PC-9 (cell line): ENCODE measurements around the gene DYNLT2. TPM values are rescaled to one million over a fixed set of nuclear protein-coding genes. Genes with fewer than 3 reads are reported as not detected.
A peak's percentile ranks its signal among the peaks of the same experiment; 100 is the strongest.

Experiments
- Bru-seq: library from RNA; stranded (reverse); fragments of 400-500 nt; gene quantifications from one replicate; lab custom pipeline; 2021; lab: Mats Ljungman, UMichigan
- BruChase-seq, 2 experiments: library from RNA; stranded (reverse); fragments of 400-500 nt; gene quantifications; one replicate each; lab custom pipeline; 2021; lab: Mats Ljungman, UMichigan
- BruUV-seq: library from RNA; stranded (reverse); fragments of 400-500 nt; replicated peaks from 2 replicates; lab custom pipeline; 2021; lab: Mats Ljungman, UMichigan
- CTCF ChIA-PET: fragments of 300-600 bp; sonication (Branson Sonifier 250); formaldehyde crosslinking; loops from one replicate; lab custom pipeline; 2022; ENCODE audit warnings: antibody characterized with exemption; lab: Charles Lee
- POLR2A ChIA-PET: fragments of 300-600 bp; sonication (Branson Sonifier 250); formaldehyde crosslinking; loops from one replicate; lab custom pipeline; 2022; ENCODE audit warnings: antibody characterized with exemption; ENCODE audit not compliant: unreplicated experiment; lab: Charles Lee
- DNase-seq, 2 experiments: peaks; one replicate each; pipeline versions ENCODE4 v3.0.0 to v3.0.0-alpha.2; 2015 to 2022; ENCODE audit warnings: mixed read lengths in 1 of 2
- H2AFZ ChIP-seq: fragments of 200-600 bp; sonication (generic); 2 replicates; pipeline ENCODE4 v1.8.1; 2017; ENCODE audit warnings: antibody characterized with exemption
- H3F3A ChIP-seq: fragments of 200-600 bp; sonication (generic); 2 replicates; pipeline ENCODE4 v1.8.1; 2017; ENCODE audit warnings: antibody characterized with exemption, mild to moderate bottlenecking, low read depth; ENCODE audit not compliant: insufficient read depth
- H3K27ac ChIP-seq: fragments of 200-600 bp; sonication (generic); 2 replicates; pipeline ENCODE4 v1.6.1; 2016; ENCODE audit warnings: mixed run types
- H3K27me3 ChIP-seq: fragments of 200-600 bp; sonication (generic); 2 replicates; pipeline ENCODE4 v1.6.1; 2016; ENCODE audit warnings: low read depth, mixed run types; ENCODE audit not compliant: insufficient read depth
- H3K36me3 ChIP-seq: fragments of 200-600 bp; sonication (generic); 2 replicates; pipeline ENCODE4 v1.6.1; 2016; ENCODE audit warnings: low read depth, mixed run types
- H3K4me1 ChIP-seq: fragments of 200-600 bp; sonication (generic); replicated peaks from 2 replicates; pipeline ENCODE4 v1.6.1; 2016; ENCODE audit warnings: mixed run types; ENCODE audit not compliant: insufficient read depth
- H3K4me2 ChIP-seq: fragments of 200-600 bp; sonication (generic); 2 replicates; pipeline ENCODE4 v1.6.1; 2017; ENCODE audit warnings: mixed run types
- H3K4me3 ChIP-seq: fragments of 200-600 bp; sonication (generic); 2 replicates; pipeline ENCODE4 v1.6.1; 2016; ENCODE audit warnings: mixed run types
- H3K79me2 ChIP-seq: fragments of 200-600 bp; sonication (generic); 2 replicates; pipeline ENCODE4 v1.6.1; 2017; ENCODE audit warnings: low read depth, mixed run types
- H3K9me2 ChIP-seq: fragments of 200-600 bp; sonication (generic); 2 replicates; pipeline ENCODE4 v1.8.1; 2017; ENCODE audit warnings: mild to moderate bottlenecking; ENCODE audit not compliant: insufficient read depth
- H3K9me3 ChIP-seq: fragments of 200-600 bp; sonication (generic); 2 replicates; pipeline ENCODE4 v1.8.1; 2016; ENCODE audit warnings: low read depth; ENCODE audit not compliant: insufficient read depth
- H4K20me1 ChIP-seq: fragments of 200-600 bp; sonication (generic); 2 replicates; pipeline ENCODE4 v1.8.1; 2017; ENCODE audit not compliant: insufficient read depth
- EZH2 ChIP-seq: fragments of 200-600 bp; sonication (generic); IDR thresholded peaks from 2 replicates; pipeline ENCODE4 v1.8.0; 2017; ENCODE audit warnings: antibody characterized with exemption, low read depth
- intact Hi-C: fragments of 100-400 bp; cut with micrococcal nuclease; formaldehyde crosslinking; loops from one replicate; pipeline ENCODE4 v1.10.0; 2022; ENCODE audit not compliant: unreplicated experiment
- long read RNA-seq: library from polyadenylated mRNA; stranded (forward); transcript quantifications from one replicate; pipeline ENCODE4 v2.0.0, GENCODE V29; 2022
- total RNA-seq: library from RNA; stranded (reverse); gene quantifications from 2 replicates; pipeline ENCODE4 v1.2.3, GENCODE V29; 2021
- TF ChIP-seq, protein P1 (sequence below): fragments of 200-600 bp; sonication (generic); conservative IDR thresholded peaks from 2 replicates; pipeline ENCODE4 v1.6.1; 2017; ENCODE audit warnings: mixed run types, antibody characterized with exemption, mild to moderate bottlenecking, moderate library complexity

The DYNLT2 gene, protein sequence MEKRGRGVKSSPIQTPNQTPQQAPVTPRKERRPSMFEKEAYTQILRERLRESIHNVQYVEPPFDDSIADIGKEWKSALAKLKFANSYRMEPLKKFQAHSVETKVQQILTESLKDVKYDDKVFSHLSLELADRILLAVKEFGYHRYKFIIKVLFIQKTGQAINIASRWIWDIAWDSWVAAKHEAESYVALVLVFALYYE
- total RNA-seq (1.4 and 1.5 TPM in 2 replicates), Bru-seq, nascent RNA (percentile 56 among the genes with signal in this experiment), BruChase-seq, experiment 1, labeled RNA remaining after a 2-hour chase (percentile 43 among the genes with signal in this experiment), BruChase-seq, experiment 2, labeled RNA remaining after a 6-hour chase (percentile 21 among the genes with signal in this experiment)
- long read RNA-seq, partial matches to known transcripts, result 0 of 5 reads
- long read RNA-seq, other reads (novel, unspliced or antisense), result 1 of 5 reads

DNA sequence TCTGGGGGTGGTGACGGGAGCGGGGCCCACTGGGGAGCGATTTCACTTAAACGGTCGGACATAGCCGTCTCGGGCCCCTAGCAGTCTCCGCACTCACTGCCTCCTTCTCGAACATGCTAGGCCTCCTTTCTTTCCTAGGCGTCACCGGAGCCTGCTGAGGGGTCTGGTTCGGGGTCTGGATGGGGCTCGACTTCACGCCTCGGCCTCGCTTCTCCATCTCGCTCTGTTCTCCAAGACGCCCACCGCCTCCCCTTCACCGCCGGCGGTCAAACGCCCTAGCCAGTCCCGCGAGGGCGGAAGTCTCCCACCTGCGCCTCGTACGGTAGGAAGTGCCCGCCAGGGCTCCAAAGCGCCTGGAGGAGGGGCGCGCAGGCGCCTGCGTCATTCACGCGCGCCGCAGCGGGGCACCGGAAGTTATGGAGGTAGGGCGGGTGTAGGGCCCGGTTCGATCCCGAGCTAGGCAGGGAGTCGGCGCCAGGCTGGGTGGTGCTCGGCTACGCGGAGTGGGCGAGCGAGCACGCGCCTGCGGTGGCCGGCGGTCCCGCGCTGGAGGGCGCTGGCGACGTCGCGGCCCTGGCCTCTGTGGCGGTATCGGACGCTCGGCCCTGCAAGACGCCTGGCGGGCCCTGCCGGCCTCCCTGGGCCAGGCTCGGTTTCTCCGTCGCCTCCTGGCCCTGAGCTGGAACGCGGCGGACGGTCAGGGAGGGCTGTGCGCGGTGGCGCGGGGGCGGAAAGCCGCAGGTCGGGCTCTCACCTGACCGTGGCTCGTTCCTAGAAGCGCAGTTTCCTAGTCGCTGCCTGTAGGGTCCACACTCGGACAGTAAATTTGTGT lies at the start of gene DYNLT2, which contains the start of gene ERMARD:
DYNLT2 (minus strand) TSS at position 331 of the 832 bp plus-strand sequence; CDS start at position 217, 114 bp downstream.
ERMARD (plus strand) TSS at position 381 of the 832 bp plus-strand sequence; CDS start at position 417, 36 bp downstream.
- H3K36me3 ChIP-seq, result no peaks in the 10 kb centered on the region
- H3K9me2 ChIP-seq, result no peaks in the 10 kb centered on the region
- BruUV-seq, result TSS peak; percentile 89
- peak within 1 kb of the TSS; percentile 81 for H3K27ac ChIP-seq
- no peaks in the 10 kb centered on the region for H3K9me3 ChIP-seq
- H2AFZ ChIP-seq, result peak within 1 kb of the TSS; percentile 90
- no peak for TF ChIP-seq EZH2
- TF ChIP-seq, protein P1, sequence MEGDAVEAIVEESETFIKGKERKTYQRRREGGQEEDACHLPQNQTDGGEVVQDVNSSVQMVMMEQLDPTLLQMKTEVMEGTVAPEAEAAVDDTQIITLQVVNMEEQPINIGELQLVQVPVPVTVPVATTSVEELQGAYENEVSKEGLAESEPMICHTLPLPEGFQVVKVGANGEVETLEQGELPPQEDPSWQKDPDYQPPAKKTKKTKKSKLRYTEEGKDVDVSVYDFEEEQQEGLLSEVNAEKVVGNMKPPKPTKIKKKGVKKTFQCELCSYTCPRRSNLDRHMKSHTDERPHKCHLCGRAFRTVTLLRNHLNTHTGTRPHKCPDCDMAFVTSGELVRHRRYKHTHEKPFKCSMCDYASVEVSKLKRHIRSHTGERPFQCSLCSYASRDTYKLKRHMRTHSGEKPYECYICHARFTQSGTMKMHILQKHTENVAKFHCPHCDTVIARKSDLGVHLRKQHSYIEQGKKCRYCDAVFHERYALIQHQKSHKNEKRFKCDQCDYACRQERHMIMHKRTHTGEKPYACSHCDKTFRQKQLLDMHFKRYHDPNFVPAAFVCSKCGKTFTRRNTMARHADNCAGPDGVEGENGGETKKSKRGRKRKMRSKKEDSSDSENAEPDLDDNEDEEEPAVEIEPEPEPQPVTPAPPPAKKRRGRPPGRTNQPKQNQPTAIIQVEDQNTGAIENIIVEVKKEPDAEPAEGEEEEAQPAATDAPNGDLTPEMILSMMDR, result no peak
- H3F3A ChIP-seq, result no peaks in the 10 kb centered on the region
- no peaks in the 10 kb centered on the region for H3K27me3 ChIP-seq
- peak within 1 kb of the TSS; percentile 82 for H3K4me3 ChIP-seq
- H3K4me1 ChIP-seq, result peaks cover 14% of the 10 kb centered on the region
- intact Hi-C loops, result loop anchor here (1.0 to 2.0 kb wide), 2 partner anchors 27 to 49 kb away; partner anchors contain the start of genes C6orf120, PHF10 and WDR27
- ChIA-PET CTCF (no interaction called here), POLR2A (no interaction called here)
- peaks cover 29% of the 10 kb centered on the region for H3K79me2 ChIP-seq
- peak within 1 kb of the TSS; percentile 95 for H3K4me2 ChIP-seq
- peak; percentile 74 to 87 for DNase-seq
- 0 out of 2 replicates have a peak, but pooled peaks cover 2% of the 10 kb centered on the region for H4K20me1 ChIP-seq

DNA sequence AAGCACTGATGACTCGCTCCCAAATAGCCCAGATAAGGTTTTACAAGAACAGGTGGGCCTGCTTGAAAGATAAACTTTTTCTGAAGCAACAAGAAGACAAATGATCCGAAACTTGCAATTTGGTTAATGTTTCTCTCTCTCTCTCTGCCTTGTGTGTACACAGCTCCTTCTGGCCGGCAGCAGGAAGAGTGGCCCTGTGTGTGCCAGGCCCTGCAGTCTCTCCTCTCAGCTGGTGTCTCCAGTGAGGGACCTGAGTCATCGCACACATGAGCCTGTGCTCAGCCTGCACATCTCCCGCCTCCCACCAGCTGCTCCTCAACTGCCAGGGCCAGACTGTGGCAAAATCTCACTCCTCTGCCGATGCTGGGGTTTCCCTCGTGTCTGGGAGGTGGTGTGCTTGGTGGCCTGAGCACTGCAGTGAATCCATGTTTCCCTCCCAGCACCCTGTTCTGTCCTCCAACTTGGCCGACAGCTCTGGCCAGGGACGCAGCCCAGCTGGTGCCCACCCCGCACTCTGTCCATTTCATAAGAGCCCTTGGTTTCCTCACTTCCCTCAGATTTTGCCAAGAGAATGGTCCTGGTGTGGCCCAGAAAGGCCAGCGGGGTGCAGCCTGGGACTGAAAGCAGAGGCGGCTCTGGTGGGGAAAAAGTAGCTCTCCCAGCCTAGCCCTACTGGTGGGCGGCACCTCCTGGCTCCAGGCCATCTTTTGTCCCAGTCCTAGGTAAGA lies 49.5 kb upstream of the DYNLT2 start:
- DNase-seq, result peak; percentile 5 to 40
- no peaks in the 10 kb centered on the region for H3F3A ChIP-seq
- no peaks in the 10 kb centered on the region for H3K9me3 ChIP-seq
- no peaks in the 10 kb centered on the region for H3K36me3 ChIP-seq
- no peak overlapping the region for H3K27ac ChIP-seq
- H3K4me2 ChIP-seq, result 0 out of 2 replicates have a peak overlapping the region, but pooled peaks have one; percentile 28
- TF ChIP-seq EZH2, result no peak
- TF ChIP-seq, protein P1, result no peak
- H3K79me2 ChIP-seq, result no peaks in the 10 kb centered on the region
- no peaks in the 10 kb centered on the region for H3K4me1 ChIP-seq
- intact Hi-C loops, result no loop called here
- no peaks in the 10 kb centered on the region for H4K20me1 ChIP-seq
- no peak overlapping the region for H3K4me3 ChIP-seq
- ChIA-PET POLR2A (no interaction called here), CTCF (no interaction called here)
- BruUV-seq, result no TSS peak
- no peaks in the 10 kb centered on the region for H3K9me2 ChIP-seq
- H2AFZ ChIP-seq, result no peak overlapping the region
- H3K27me3 ChIP-seq, result peaks cover 83% of the 10 kb centered on the region
